H9 (cell line): ENCODE results near the gene KLK6. TPM values are rescaled to one million over a fixed set of nuclear protein-coding genes. Genes with fewer than 3 reads are reported as not detected.

ENCODE experiments used
- DNase-seq: peaks from one replicate; pipeline ENCODE4 v3.0.0-alpha.2; 2017
- H2AFZ ChIP-seq: one replicate; pipeline ENCODE4 v1.6.1; 2013; ENCODE audit warnings: mild to moderate bottlenecking, low read length, control low read depth, moderate library complexity
- H2AK5ac ChIP-seq: 2 replicates; pipeline ENCODE4 v1.6.1; 2013; ENCODE audit warnings: low read length, control low read depth, mixed read lengths; ENCODE audit not compliant: insufficient read length
- H2BK120ac ChIP-seq: one replicate; pipeline ENCODE4 v1.6.1; 2013; ENCODE audit warnings: low read depth, mild to moderate bottlenecking, low read length, control low read depth, inconsistent platforms; ENCODE audit not compliant: poor library complexity, severe bottlenecking
- H2BK12ac ChIP-seq: 2 replicates; pipeline ENCODE4 v1.6.1; 2013; ENCODE audit warnings: low read length, control low read depth, mixed read lengths, low read depth; ENCODE audit not compliant: insufficient read length
- H2BK15ac ChIP-seq: 2 replicates; pipeline ENCODE4 v1.6.1; 2013; ENCODE audit warnings: low read depth, low read length, control low read depth
- H2BK20ac ChIP-seq: one replicate; pipeline ENCODE4 v1.6.1; 2013; ENCODE audit warnings: low read depth, mild to moderate bottlenecking, low read length, control low read depth, inconsistent platforms; ENCODE audit not compliant: poor library complexity, severe bottlenecking
- H2BK5ac ChIP-seq: 2 replicates; pipeline ENCODE4 v1.6.1; 2013; ENCODE audit warnings: low read length, control low read depth, mixed read lengths; ENCODE audit not compliant: insufficient read length
- H3K14ac ChIP-seq: 2 replicates; pipeline ENCODE4 v1.6.1; 2013; ENCODE audit warnings: low read length, control low read depth; ENCODE audit not compliant: insufficient read depth
- H3K18ac ChIP-seq: 2 replicates; pipeline ENCODE4 v1.6.1; 2013; ENCODE audit warnings: low read depth, mild to moderate bottlenecking, mixed read lengths, low read length, control low read depth; ENCODE audit not compliant: insufficient read length
- H3K23ac ChIP-seq: 2 replicates; pipeline ENCODE4 v1.6.1; 2013; ENCODE audit warnings: low read length, control low read depth, mixed read lengths, low read depth; ENCODE audit not compliant: insufficient read length
- H3K23me2 ChIP-seq: 2 replicates; pipeline ENCODE4 v1.6.1; 2013; ENCODE audit warnings: low read depth, mild to moderate bottlenecking, mixed read lengths, low read length, control low read depth; ENCODE audit not compliant: insufficient read length, poor library complexity, severe bottlenecking
- H3K27ac ChIP-seq: 2 replicates; pipeline ENCODE4 v1.5.1; 2013; ENCODE audit warnings: low read length, control low read depth, mixed read lengths, low read depth; ENCODE audit not compliant: insufficient read length
- H3K27me3 ChIP-seq: 2 replicates; pipeline ENCODE4 v1.6.1; 2013; ENCODE audit warnings: low read length, control low read depth, inconsistent platforms; ENCODE audit not compliant: insufficient read depth
- H3K4ac ChIP-seq: 2 replicates; pipeline ENCODE4 v1.6.1; 2013; ENCODE audit warnings: low read depth, mild to moderate bottlenecking, control low read depth, inconsistent platforms, low read length, moderate library complexity
- H3K4me1 ChIP-seq: 2 replicates; pipeline ENCODE4 v1.6.1; 2013; ENCODE audit warnings: low read length, control low read depth, inconsistent platforms; ENCODE audit not compliant: insufficient read depth
- H3K4me2 ChIP-seq: 2 replicates; pipeline ENCODE4 v1.6.1; 2013; ENCODE audit warnings: low read length, control low read depth, mixed read lengths; ENCODE audit not compliant: insufficient read length, insufficient read depth
- H3K56ac ChIP-seq: 2 replicates; pipeline ENCODE4 v1.6.1; 2013; ENCODE audit warnings: low read depth, mild to moderate bottlenecking, mixed read lengths, low read length, control low read depth; ENCODE audit not compliant: insufficient read length
- H3K79me1 ChIP-seq: 2 replicates; pipeline ENCODE4 v1.6.1; 2013; ENCODE audit warnings: low read depth, mild to moderate bottlenecking, moderate library complexity, low read length, control low read depth, inconsistent platforms; ENCODE audit not compliant: insufficient read depth, poor library complexity, severe bottlenecking
- H3K79me2 ChIP-seq: 2 replicates; pipeline ENCODE4 v1.6.1; 2013; ENCODE audit warnings: low read length, control low read depth, inconsistent platforms; ENCODE audit not compliant: insufficient read depth
- H3K9ac ChIP-seq: 2 replicates; pipeline ENCODE4 v1.6.1; 2013; ENCODE audit warnings: low read length, control low read depth, mixed read lengths; ENCODE audit not compliant: insufficient read length; ENCODE audit errors: extremely low read depth
- H3K9me3 ChIP-seq: one replicate; pipeline ENCODE4 v1.6.1; 2013; ENCODE audit warnings: low read depth, low read length, inconsistent platforms; ENCODE audit not compliant: control insufficient read depth
- H3T11ph ChIP-seq: one replicate; pipeline ENCODE4 v1.6.1; 2013; ENCODE audit warnings: mild to moderate bottlenecking, low read length, control low read depth, inconsistent platforms
- H4K20me1 ChIP-seq: one replicate; pipeline ENCODE4 v1.6.1; 2013; ENCODE audit not compliant: control insufficient read depth, insufficient read length, insufficient read depth
- H4K5ac ChIP-seq: 2 replicates; pipeline ENCODE4 v1.6.1; 2013; ENCODE audit warnings: low read depth, mild to moderate bottlenecking, mixed read lengths, low read length, control low read depth; ENCODE audit not compliant: insufficient read length
- H4K8ac ChIP-seq: replicated peaks from 2 replicates; pipeline ENCODE4 v1.6.1; 2013; ENCODE audit warnings: low read length, control low read depth, mixed read lengths, low read depth; ENCODE audit not compliant: insufficient read length
- H4K91ac ChIP-seq: 2 replicates; pipeline ENCODE4 v1.6.1; 2013; ENCODE audit warnings: low read depth, mild to moderate bottlenecking, moderate library complexity, mixed read lengths, low read length, control low read depth; ENCODE audit not compliant: insufficient read length
- H3K27ac Mint-ChIP-seq, 3 experiments: 2 replicates in 2 of 3; 3 replicates in 1 of 3; pipeline ENCODE4 v1.8.0; 2020 to 2021; ENCODE audit warnings: mixed read lengths in 3 of 3, mild to moderate bottlenecking in 1 of 3, moderate library complexity in 1 of 3
- H3K27me3 Mint-ChIP-seq: 2 replicates; pipeline ENCODE4 v1.8.0; 2021; ENCODE audit warnings: low read depth, mild to moderate bottlenecking, moderate library complexity, mixed read lengths
- H3K36me3 Mint-ChIP-seq, 3 experiments: 2 replicates in 2 of 3; 3 replicates in 1 of 3; pipeline ENCODE4 v1.8.0; 2020 to 2021; ENCODE audit warnings: low read depth in 3 of 3, mixed read lengths in 3 of 3; ENCODE audit not compliant: insufficient read depth in 1 of 3
- H3K4me1 Mint-ChIP-seq, 2 experiments: 2 replicates each; pipeline ENCODE4 v1.8.0; 2020; ENCODE audit warnings: mixed read lengths in 2 of 2
- H3K4me3 Mint-ChIP-seq, 2 experiments: 2 replicates in 1 of 2; 3 replicates in 1 of 2; pipeline ENCODE4 v1.8.0; 2020 to 2021; ENCODE audit warnings: mild to moderate bottlenecking in 2 of 2, mixed read lengths in 2 of 2, moderate library complexity in 1 of 2
- H3K9me3 Mint-ChIP-seq, 2 experiments: 2 replicates in 1 of 2; 3 replicates in 1 of 2; pipeline ENCODE4 v1.8.0; 2020; ENCODE audit warnings: mild to moderate bottlenecking in 2 of 2, mixed read lengths in 2 of 2, moderate library complexity in 1 of 2
- WGBS: extraction: QIAGEN DNeasy Blood & Tissue Kit; methylation state at CpG from one replicate; pipeline ENCODE4 v1.1.7; 2013; ENCODE audit warnings: missing lambda C conversion rate, low lambda C conversion rate, mixed read lengths; ENCODE audit not compliant: insufficient read length; ENCODE audit errors: extremely low coverage; 5-methylcytosine and 5-hydroxymethylcytosine counted together
- total RNA-seq: library from RNA; stranded (reverse); gene quantifications from 2 replicates; pipeline ENCODE4 v1.2.1, GENCODE V29; 2021
- TF ChIP-seq, protein P1 (sequence below): fragments of 200-600 bp; sonication (generic); conservative IDR thresholded peaks from 3 replicates; pipeline ENCODE4 v1.8.0; 2021; ENCODE audit warnings: antibody characterized with exemption, mild to moderate bottlenecking

KLK6 gene
- total RNA-seq, 1 experiment from 2014 or later = 2.6 TPM

GRCh38 chr19:50980208-50980607 lies 10.8 kb upstream of the KLK6 start:
- H3K27ac ChIP-seq = no peak overlapping the region
- H4K91ac ChIP-seq = no peak overlapping the region
- no peaks in the 10 kb centered on the region for H3K79me1 ChIP-seq
- H3K23ac ChIP-seq = no peak overlapping the region
- no peak overlapping the region for H2AFZ ChIP-seq
- no peaks in the 10 kb centered on the region for H3K9me3 Mint-ChIP-seq
- H3K27me3 ChIP-seq = no peaks in the 10 kb centered on the region
- no peaks in the 10 kb centered on the region for H3K36me3 Mint-ChIP-seq
- H2BK20ac ChIP-seq = no peak overlapping the region
- peak overlapping the region; percentile 40; the same call in 1 of the 2 replicates for H3K14ac ChIP-seq
- H3K4me1 ChIP-seq = peaks cover 6% of the 10 kb centered on the region; the same call in 1 of the 2 replicates
- no peak overlapping the region for H2BK12ac ChIP-seq
- H3K9me3 ChIP-seq = no peaks in the 10 kb centered on the region
- no peak overlapping the region for H2BK120ac ChIP-seq
- H3K4ac ChIP-seq = no peak overlapping the region
- H3K4me1 Mint-ChIP-seq = peaks cover 38 to 53% of the 10 kb centered on the region in 2 experiments
- H3K79me2 ChIP-seq = no peaks in the 10 kb centered on the region
- H2BK15ac ChIP-seq = no peak overlapping the region
- no peak overlapping the region for H2BK5ac ChIP-seq
- H4K20me1 ChIP-seq = no peaks in the 10 kb centered on the region
- H4K8ac ChIP-seq = no peak overlapping the region
- DNase-seq = no peak
- H2AK5ac ChIP-seq = no peak overlapping the region
- H4K5ac ChIP-seq = no peak overlapping the region
- H3T11ph ChIP-seq = no peak overlapping the region
- H3K23me2 ChIP-seq = no peaks in the 10 kb centered on the region
- no peak overlapping the region for H3K56ac ChIP-seq
- no peak overlapping the region for H3K18ac ChIP-seq
- no peak overlapping the region for H3K27ac Mint-ChIP-seq
- H3K4me3 Mint-ChIP-seq = no peak overlapping the region
- H3K9ac ChIP-seq = no peak overlapping the region
- TF ChIP-seq, protein P1, sequence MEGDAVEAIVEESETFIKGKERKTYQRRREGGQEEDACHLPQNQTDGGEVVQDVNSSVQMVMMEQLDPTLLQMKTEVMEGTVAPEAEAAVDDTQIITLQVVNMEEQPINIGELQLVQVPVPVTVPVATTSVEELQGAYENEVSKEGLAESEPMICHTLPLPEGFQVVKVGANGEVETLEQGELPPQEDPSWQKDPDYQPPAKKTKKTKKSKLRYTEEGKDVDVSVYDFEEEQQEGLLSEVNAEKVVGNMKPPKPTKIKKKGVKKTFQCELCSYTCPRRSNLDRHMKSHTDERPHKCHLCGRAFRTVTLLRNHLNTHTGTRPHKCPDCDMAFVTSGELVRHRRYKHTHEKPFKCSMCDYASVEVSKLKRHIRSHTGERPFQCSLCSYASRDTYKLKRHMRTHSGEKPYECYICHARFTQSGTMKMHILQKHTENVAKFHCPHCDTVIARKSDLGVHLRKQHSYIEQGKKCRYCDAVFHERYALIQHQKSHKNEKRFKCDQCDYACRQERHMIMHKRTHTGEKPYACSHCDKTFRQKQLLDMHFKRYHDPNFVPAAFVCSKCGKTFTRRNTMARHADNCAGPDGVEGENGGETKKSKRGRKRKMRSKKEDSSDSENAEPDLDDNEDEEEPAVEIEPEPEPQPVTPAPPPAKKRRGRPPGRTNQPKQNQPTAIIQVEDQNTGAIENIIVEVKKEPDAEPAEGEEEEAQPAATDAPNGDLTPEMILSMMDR = no peak
- H3K27me3 Mint-ChIP-seq = peaks cover 19% of the 10 kb centered on the region
- WGBS = no CpG with 5 or more reads among the region's 13 CpGs
- H3K4me2 ChIP-seq = no peak overlapping the region
